Measurements from ENCODE around the gene SNX25.
"Not testable (repeated sequence)": the region's sequence is repeated elsewhere in the genome, so short reads cannot be mapped to it uniquely, and the experiment has no call there.

Gene SNX25

DNA sequence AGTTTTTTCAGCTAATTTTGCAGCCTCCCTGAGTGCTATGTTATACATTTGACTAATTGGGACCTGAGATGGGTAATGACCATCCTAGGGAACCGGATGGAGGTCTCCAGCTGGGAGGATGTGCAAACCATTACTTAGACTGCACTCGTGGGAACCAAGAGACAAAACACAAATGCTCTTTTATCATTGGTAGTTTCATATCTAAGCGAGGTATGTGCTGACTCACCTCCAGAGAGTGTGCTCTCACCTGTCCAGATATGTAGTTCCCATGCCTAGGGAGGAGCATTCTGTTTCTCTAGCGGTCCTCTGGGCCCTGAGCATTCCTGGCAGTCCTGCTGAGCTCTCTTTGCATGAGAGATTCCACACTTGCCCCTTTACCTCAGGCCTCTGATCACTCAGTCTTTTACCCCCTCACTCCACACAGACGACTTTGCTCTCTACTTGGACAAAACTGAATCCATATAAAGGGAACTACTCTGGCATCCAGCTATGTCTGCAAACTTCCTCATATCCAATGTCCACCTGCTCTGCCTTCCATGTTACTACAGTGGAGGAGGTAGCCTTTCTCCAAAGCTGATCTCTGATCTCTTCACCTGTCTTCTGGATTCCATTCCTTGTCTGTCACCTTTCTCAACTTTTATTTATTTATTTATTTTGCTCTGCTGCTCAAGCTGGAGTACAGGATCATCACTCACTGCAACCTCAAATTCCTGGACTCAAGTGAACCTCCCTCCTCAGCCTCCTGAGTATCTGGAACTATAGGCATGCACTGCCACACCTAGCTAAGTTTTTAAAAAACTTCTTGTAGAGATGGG is 97.9 kb downstream of the SNX25 start:
- no peak for DNase-seq (ENCODE audit: low read depth)

DNA sequence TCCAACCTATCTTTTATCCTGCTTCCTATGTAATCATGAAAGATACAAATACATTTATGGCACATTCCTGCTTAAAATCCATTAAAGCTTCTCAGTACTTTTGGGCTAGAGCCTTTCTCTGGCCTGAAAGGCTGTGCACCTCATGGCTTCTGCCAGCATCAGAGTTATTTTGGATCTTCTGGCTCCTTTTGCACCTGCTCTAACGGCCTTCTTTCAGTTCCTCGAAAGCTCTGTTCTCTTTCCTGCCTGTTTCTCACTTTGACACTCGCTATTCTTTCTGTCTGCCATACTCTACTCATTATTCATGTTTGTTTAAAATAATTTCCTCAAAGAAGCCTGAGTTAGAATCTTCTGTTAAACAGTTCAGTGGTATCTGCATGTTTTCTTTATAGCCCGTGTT is 100.4 kb downstream of the SNX25 start:
- DNase-seq (ENCODE audit: low read depth): no peak

DNA sequence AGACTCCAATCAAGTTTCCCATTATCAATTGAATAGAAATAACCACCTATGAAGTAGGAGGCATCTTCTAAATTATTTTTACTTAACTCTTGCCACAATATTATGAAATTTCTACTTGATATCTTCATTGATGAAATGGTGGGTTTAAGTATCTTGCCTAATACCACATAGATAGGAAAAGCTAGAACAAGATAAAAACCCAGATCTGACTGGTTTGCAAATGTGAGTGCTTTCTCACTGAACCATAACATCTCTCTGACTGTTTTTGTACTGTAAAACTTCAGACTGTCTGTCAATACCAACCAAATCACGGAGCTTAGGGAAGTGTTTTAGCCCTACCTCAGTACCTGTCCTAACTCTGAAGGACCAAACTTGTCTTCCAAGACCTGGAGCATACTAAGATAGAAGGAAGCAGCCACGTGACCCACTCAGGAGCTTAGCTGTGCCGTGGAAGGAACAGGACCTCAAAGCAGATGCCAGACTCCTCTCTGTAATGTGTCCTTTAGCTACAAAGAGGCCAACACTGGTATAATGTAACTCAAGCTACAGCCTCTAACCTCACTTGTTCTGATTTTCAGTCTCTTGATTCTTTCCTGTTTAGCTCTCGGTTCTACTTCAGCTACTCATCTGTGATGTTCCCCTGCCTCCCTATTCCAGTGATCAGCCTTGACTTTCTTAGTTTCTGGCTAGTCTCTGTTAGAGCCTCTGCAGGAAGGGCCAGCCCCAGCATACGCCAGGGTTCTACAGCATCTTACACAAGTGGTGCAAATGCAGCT is 101.9 kb downstream of the SNX25 start:
- no peak for DNase-seq (ENCODE audit: low read depth)

DNA sequence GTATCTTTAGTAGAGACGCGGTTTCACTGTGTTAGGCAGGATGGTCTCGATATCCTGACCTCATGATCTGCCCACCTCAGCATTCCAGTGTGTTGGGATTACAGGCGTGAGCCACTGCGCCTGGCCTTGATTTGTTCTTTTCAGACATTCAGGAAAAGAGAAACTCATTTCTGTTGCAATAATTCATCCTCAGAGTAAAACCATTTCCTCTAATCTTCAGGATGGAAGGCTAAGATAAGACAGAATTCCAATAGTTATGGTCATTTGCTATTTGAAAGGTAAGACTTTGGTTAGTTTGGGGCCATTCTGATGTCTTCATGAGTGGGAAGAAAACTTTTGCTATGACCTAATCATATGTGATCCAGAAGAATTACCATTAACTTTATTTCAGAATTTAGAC is 103.3 kb downstream of the SNX25 start:
- DNase-seq (ENCODE audit: low read depth): no peak

DNA sequence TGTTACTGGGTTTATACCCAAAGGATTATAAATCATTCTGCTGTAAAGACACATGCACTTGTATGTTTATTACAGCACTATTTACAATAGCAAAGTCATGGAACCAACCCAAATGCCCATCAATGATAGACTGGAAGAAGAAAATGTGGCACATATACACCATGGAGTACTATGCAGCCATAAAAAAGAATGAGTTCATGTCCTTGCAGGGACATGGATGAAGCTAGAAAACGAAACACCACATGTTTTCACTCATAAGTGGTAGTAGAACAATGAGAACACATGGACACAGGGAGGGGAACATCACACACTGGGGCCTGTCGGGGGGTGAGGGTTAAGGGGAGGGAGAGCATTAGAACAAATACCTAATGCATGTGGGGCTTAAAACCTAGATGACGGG is 108.1 kb downstream of the SNX25 start:
- not testable (repeated sequence) for DNase-seq (ENCODE audit: low read depth)

DNA sequence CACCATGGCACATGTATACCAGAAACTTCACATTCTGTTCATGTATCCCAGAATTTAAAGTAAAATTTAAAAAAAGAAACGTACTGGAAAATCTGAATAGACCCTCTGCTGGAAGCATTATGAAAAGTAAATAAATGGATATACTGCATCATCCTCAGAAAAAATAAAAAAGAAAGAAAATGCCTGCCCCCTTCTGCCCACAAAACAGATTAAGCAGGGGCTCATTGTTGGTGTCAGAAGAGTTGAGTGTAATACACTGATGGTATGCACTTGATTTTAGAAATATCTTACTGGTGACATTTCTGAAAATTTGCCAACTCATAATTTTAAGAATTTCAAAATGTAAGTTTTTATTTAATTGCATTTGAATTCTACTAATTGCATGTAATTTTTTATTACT is 108.5 kb downstream of the SNX25 start:
- no peak for DNase-seq (ENCODE audit: low read depth)

DNA sequence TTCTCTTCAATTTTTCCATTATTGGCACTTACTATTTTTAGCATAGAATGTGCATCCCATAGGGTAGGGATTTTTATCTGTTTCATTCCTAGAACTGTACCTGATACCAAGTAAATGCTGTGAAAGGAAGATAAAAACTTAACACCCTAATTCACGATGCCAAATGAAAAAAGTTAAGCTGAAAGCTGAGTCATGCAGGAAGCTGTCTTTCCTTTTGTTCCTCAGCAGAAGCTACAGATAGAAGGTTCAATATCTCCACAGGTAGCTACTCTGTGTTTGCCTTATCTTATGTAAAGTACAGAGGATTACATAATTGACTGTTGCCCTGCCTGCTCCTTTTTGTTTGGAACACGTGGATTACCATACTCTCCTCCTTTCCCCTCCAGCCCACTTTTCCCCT is 109.3 kb downstream of the SNX25 start:
- no peak for DNase-seq (ENCODE audit: low read depth)

DNA sequence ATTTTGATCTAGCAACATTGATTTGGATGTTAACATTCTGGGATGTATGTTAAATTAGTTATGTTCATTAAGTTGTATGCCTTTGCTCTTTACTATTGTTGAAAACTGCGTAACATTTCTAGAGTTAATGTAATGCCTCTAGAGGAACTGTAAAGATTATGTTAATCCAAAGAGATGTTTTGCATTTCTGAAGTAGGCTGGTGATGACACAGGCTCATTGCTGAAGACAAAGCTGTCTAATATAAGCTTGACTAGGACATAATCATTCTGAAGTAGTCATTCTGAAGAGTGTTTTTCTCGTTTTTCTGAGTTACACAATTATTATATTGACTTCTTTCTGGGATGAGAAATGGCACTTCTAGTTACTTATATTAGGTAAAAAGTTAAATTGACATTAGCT is 113.4 kb downstream of the SNX25 start:
- no peak for DNase-seq (ENCODE audit: low read depth)

DNA sequence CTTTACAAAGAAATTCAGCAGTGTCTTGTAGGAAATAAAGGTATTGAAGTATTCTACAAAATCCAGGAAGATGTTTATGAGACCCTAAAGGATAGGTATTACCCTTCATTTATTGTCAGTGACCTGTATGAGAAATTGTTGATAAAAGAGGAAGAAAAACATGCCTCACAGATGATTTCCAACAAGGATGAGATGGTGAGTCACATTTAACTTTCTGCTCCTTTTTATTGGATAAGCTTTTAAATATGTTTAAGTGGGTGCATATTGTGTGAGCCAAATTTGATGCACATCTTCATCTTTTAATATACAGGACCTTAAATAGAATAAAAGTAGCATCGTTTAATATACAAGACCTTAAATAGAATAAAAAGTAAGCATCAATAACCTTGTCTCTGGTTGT is 114.2 kb downstream of the SNX25 start:
- DNase-seq (ENCODE audit: low read depth): no peak

DNA sequence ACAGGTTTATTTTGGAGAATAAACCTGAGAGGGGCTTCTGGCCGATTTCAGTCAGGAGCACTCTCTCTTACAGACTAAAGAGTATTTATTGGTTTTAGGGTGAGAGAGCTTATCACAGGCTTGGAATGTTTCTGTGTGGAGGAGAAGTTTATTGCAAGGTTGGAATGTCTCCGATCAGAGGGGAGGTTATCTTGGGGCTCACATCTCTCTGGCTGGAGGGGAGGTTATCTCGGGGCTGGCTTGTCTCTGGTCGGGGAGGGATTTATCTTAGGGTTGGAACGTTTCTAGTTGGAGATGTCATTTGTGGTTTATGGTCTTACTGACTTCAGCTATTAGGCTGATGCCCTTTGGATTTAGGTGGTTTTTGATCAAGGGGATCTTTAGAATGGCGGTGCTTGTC is 115.0 kb downstream of the SNX25 start:
- DNase-seq (ENCODE audit: low read depth): not testable (repeated sequence)

DNA sequence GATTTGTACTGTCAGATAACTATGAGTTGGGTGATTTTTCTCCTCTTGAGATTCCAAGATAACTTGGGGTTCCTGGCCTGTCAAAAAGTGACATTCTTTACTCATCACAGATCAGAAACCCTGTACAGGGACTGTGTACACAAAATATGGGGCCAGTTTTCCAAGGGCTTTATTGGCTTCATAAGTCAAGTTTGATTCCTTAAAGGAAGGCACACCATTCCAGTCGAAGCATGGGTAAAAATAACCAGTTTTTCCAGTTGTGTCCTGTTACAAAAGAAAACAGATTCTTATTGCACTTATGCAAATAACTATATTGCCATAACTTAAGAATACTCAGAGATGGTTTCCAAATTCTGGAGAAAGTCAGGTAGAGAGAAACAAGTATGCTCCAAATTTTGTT is 116.3 kb downstream of the SNX25 start:
- not testable (repeated sequence) for DNase-seq (ENCODE audit: low read depth)

DNA sequence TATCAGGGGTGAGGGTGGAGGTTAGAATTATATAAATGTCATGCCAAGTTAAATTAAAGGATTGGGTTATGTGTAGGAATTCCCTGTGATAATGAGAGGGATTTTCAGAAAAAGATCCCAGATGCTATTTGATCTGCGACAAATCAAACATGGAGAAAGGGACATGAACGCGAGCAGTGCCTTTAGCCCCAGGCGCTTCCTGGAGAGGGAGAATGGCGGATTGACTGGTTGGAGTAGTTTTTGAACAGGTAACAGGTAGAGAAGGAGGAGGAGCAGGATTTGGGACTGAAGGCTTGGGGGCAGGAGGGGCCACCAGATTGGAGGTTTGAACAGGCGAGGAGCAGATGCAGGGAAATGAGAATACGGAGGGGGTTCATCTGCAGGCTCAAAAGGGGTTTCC is 119.2 kb downstream of the SNX25 start:
- no peak for DNase-seq (ENCODE audit: low read depth)

DNA sequence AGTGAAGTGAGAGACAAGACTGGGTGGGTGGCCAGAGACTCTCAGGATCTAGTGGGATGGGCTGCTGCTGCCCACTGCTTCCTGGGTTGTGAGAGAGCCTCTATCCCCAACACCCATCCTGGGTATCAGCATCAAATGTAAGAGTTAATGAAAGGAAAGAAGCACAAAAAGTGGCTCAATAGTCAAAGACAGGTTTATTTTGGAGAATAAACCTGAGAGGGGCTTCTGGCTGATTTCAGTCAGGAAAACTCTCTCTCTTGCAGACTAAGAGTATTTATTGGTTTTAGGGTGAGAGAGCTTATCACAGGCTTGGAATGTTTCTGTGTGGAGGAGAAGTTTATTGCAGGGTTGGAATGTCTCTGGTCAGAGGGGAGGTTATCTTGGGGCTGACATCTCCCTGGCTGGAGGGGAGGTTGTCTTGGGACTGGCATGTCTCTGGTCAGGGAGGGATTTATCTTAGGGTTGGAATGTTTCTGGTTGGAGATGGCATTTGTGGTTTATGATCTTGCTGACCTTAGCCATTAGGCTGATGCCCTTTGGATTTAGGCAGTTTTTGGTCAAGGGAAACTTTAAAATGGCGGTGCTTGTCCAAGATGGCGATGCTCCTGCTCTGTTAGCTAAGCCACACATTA is 120.6 kb downstream of the SNX25 start:
- DNase-seq (ENCODE audit: low read depth): not testable (repeated sequence)

DNA sequence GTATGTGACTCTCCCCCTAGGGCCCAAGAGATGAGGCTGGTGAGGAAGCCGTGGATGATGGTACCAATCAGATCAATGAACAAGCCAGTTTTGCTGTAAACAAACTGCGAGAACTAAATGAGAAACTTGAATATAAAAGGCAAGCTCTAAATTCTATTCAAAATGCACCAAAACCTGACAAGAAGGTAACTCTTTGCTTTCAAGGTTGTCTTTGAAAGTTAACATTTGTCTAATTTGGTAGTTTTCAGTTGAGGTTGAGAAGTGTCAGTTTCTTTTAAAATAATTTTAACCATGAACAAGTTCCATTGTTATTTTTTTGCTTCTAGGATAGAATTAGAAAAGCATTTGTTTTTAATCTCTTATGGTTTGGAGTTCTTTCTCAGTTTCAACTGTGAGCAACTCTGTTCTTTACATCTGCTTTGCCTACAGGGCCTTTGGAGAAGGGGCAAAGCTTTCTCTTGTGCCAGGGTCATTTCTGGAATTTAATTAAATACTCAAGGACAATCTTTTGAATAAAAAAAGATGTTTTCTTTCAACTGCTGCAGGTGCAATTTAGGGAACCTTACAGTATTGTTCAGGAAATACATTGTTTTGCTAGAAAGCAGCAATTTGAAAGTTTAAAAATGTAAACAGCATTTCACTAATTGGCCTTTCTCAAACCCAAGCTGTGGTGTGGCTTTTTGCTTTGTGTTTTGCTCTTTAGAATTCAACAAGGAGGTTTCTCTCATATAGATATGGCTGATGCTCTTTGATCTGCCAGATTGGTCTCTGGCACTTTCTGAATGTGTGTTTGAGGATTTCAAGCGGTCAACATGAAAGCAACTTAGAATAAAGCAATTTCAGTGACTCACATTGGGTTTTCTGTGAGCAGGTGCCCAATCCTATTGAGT is 123.4 kb downstream of the SNX25 start:
- DNase-seq (ENCODE audit: low read depth): no peak

DNA sequence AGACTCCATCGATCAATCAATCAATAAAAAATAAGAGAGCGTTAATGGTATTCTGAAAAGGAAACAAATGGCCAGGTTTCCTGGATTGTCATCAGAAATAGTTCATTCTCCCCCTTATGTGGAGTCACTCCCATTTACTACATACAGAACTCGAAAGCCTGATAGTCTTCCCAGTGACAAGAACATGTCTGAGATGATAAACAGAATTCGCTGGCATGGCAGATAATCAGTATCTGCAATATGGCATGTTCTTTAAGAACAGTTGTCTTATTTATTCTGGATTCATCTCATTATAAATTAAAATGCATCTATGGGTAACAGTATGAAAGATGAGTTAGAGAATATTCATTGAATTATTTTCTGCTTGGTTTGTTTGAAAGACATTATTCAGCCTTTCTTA is 124.9 kb downstream of the SNX25 start:
- DNase-seq (ENCODE audit: low read depth): no peak

DNA sequence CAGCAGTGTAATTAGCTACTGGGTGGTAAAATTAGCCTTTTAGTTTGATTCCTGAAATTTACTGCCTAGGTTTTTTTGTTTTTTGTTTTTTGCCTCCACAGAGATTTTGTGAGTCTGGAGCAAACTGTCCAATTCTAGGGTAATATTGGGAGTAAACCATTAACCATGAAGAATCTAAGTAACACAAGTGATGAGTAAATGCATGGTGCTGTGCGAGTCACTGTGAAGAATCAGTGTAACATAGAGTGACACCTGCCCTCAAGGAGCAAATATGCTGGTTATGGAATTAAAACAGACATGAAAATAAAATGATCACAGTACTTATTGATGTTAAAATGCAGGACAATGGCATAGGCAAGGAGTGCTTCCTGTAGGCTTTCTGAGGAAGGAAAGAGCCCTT is 126.2 kb downstream of the SNX25 start:
- no peak for DNase-seq (ENCODE audit: low read depth)

DNA sequence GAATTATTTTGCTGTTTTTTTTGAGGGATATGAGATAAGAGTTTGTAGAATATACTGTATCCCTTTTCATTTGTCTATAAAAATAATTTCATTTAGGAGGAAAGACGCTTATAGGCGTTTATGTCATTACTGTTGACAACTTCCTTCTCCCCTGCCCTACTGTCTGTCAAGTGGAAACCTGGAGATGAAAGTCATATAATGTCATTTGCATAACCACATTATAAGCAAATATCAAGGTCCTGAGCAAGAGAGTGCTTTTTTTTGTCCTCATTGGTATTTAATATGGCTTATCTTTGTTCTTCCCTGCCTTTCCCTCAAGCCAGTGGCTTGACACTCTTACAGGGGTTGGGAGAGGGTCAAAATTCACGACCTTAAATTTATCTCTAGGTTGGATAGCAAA is 130.5 kb downstream of the SNX25 start:
- DNase-seq (ENCODE audit: low read depth): no peak

DNA sequence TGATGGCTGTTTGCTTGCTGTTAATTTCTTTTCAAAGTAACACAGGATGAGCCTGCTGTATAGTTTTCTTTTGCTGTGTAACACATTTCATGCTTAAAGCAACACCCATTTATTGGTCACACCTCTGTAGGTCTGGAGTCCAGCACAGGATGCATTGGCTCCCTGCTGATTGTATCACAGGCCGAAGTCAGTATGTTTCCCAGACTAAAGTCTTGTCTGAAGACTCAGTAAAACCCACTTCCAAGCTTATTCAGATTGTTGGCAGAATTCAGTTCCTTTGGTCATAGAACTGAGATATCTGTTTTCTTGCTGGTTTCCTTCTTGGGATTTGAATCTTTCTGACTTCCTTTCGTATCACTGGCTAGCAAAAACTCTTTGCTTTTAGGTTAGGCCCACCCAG is 132.0 kb downstream of the SNX25 start:
- DNase-seq (ENCODE audit: low read depth): no peak

DNA sequence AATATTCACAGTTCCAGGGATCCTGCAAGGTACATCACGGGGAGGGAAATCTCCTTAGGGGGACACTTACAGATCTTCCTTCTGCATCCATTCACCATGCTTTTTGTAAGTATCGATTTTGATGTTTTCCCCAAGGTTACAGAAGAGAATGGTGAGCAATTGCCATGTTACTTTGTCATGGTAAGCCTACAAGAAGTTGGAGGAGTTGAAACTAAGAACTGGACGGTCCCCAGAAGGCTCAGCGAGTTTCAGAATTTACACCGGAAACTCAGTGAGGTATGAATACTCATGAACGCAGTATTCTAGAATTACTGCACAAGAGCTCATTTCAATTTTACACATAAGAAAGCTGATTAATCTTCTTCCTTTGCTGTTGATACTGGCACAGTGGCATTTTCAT is 132.4 kb downstream of the SNX25 start:
- no peak for DNase-seq (ENCODE audit: low read depth)

DNA sequence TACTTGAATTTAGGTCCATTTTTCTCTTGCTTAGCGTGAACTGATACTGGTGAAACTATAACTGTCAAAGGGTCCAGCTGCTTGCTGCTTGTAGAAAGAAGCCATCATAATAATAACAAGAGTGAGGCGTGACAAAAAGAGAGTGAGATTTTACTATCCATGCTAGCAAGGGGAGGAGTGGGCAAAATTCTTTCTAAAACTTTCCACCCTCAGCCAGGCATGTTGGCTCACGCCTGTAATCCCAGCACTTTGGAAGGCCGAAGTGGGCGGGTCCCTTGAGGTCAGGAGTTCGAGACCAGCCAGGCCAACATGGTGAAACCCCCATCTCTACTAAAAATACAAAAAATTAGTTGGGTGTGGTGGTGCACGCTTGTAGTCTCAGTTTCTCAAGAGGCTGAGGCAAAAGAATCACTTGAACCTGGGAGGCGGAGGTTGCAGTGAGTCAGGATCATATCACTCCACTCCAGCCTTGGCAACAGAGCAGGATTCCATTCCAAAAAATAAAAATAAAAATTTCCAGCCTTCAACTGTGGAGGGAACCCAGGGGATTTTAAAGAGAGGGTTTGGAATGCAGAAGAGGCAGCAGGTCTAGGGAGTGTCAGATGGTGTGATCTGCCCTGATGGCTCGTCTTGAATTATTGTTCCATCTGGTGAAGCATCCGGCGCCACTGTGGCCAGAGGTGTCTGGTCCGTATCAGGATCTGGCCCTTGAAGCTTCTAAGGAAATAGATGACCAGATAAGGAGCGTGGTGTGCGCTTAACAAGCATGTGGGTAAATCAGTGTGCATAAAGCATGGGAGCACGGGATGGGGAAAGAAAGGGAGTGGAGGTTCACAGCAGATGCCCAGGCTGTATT is 134.6 kb downstream of the SNX25 start:
- DNase-seq (ENCODE audit: low read depth): no peak

Data from stimulated activated CD8-positive, alpha-beta memory T cell treated with anti-CD3 and anti-CD28 coated beads, Interleukin-15, amount 100 ng/mL, for 1 hour (primary cell).